NK-92 (cell line): ENCODE data around the gene NSMF.
A peak's percentile ranks its signal among the peaks of the same experiment; 100 is the strongest.

Experiments
- DNase-seq: peaks from one replicate; lab custom pipeline; 2025; ENCODE audit not compliant: unreplicated experiment; lab: John Stamatoyannopoulos, UW

NSMF gene, protein sequence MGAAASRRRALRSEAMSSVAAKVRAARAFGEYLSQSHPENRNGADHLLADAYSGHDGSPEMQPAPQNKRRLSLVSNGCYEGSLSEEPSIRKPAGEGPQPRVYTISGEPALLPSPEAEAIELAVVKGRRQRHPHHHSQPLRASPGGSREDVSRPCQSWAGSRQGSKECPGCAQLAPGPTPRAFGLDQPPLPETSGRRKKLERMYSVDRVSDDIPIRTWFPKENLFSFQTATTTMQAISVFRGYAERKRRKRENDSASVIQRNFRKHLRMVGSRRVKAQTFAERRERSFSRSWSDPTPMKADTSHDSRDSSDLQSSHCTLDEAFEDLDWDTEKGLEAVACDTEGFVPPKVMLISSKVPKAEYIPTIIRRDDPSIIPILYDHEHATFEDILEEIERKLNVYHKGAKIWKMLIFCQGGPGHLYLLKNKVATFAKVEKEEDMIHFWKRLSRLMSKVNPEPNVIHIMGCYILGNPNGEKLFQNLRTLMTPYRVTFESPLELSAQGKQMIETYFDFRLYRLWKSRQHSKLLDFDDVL

DNA sequence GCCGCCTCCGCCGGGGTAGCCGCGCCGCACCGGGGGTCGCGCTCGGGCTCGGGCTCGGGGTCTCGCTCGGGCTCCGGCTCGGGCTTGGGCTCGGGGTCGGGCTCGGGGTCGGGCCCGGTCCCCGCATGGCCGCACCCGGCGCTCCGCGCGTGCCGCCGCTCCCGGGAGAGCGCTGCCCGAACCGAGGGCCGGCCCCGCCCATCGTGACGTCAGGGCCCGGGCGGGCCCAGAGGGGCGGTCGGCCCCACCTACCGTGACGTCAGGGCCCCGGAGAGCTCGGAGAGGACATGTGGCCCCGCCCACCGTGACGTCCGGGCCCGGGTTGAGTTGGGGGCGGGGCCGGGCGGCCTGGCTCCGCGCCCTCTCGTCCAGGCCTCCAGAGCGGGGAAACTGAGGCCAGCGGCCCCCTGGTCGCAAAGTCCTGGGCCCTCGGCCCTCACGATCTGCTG, at the start of gene NSMF:
NSMF (minus strand) TSS at position 183 of the 449 bp plus-strand sequence. CDS start 232 bp downstream, outside the sequence.
- DNase-seq: peak; percentile 27

DNA sequence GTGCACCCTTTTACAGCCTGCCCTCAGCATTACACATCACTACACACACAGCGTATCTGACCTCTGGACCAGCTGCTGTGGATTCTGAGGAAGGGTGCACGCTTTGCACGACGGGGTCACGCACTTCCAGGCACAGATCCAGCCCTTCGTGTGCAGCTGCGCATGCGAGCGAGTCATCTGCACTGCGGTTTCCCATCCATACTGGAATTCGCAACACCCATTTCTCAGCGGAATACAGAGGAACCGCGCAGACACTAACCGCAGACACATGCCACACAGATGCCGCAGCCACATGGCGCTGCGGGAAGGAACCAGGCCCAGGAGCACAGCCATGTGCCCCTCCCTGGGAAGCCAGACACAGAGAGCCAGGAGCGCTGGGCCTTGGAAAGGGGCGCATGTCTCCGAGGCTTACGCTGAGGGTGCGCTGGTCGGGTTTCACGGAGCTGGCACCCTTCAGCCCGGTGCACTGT, 47.6 kb upstream of the NSMF start:
- DNase-seq: no peak

DNA sequence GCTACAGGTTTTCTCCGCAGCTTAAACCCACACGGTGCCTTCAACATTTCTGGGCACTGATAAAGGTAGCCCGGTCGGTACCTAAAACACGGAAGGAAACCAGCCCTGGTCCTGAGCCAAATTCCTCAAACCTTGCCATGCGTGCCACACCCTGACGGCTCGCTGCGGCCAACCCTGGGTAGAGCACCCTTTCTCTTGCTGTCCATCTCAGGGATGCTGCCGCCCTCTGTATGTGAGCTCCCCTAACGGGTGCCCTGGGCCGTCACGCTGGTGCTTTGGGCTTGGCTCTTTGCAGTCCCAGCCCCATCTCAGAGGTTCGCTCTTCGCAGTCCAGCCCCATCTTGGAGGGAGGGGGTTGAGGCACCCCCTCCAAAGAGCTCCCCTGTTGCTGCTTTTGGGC, 47.1 kb upstream of the NSMF start:
- DNase-seq: no peak

DNA sequence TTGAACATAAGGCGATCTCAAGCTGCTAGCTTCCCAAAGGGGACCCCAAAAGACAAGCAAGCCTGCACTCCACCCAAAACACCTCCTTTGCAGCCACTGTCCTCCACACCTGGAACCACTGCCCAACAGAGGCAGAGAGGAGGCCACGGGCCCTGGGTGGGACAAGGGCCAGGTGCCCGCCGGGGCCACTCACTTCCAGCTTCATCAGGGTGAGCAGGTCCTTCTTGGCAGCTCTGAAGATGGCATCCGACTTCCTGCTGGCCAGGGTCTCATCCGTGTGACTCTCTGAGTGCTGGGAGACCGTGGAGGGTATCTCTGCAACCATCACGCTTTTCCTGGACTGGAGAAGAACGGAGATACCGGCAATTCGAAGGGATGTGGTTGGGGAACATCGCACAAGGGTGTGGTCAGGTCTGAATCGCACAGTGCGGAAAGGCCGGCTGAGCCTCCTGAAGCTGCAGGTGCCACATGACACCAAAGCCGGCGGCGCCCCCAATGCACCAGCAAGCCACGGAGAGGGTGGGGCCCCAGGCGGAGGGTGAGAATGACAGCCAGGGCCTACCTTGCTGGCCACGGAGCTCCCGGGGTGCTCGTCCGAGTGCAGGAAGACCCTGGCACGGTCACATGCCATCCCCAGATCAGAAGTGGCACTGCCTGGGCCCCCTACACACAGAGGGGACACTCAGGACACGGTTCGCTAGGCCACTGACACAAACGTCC, 46.4 kb upstream of the NSMF start:
- DNase-seq: no peak

DNA sequence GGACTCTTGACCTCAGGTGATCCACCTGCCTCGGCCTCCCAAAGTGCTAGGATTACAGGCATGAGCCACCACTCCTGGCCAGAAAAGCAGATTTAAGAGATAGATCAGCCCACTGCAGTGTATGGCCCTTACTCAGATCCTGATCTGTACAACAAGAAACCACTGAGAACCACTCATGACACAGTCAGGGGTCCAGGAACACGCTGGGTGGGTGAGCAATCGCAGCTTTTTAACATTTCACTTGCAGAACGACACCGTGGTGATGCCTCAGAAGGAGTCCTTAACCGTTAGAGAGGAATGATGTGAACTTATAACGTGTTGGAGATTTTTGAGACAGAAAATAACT, 45.3 kb upstream of the NSMF start:
- DNase-seq: no peak

DNA sequence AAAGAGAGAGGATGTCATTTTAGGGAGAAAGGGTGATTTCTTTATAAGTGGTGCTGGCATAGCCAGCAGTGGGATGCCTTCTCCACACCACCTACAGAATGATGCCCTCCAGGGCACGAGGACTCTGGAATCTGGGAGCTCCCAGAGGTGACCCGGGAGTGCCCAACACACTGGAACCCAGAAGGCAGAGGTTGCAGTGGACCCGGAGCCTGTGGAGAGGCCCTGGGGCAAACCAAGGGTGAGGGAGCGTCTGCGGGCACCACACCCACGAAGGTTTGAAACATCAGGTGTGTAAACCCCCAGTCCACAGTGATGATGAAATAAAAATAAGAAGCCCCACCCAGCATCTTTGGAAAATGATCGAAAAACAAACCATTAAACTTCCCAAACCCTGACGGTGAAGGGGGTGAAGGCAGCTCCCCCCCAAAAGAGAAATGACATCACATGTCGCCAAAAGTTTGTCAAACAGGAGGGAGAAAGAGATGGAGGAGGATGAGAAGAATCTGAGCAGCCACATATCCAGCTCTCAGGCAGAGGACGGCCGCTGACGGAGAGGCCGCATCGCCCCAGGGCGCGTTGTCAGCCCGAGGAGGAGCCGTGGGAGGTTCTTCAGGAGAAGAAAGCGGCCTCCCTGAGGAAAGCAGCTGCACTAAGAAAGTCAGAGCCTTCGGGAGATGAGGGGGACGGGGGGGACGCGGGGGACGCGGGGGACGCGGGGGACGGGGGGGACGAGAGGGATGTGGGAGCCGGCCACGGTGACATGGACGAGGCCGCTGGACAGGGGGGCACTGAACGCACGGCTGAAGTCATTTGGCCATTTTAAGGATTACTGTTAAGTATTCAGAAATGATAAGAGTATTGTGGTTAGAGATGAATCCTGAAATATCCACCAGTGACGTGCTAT, 43.1 kb upstream of the NSMF start:
- no peak for DNase-seq

DNA sequence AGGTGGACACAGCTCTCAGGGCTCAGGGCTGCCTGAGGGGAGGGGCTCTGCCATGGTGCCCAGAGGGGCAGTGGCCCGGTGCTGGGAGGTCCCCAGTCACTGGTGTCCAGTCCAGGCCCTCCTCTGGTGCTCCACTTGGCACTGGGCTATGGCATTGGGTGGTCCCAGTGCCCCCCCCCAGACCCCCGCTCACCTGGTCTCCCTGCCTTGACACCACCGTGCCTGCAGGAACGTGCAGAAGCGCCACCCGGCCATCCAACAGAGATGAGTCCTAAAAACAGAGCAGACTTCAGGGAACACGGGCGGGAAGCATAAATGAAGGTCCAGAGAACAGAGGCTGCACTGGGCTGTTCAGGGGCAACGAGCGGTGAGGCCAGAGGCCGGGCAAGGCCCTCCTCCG, 42.3 kb upstream of the NSMF start:
- no peak for DNase-seq

DNA sequence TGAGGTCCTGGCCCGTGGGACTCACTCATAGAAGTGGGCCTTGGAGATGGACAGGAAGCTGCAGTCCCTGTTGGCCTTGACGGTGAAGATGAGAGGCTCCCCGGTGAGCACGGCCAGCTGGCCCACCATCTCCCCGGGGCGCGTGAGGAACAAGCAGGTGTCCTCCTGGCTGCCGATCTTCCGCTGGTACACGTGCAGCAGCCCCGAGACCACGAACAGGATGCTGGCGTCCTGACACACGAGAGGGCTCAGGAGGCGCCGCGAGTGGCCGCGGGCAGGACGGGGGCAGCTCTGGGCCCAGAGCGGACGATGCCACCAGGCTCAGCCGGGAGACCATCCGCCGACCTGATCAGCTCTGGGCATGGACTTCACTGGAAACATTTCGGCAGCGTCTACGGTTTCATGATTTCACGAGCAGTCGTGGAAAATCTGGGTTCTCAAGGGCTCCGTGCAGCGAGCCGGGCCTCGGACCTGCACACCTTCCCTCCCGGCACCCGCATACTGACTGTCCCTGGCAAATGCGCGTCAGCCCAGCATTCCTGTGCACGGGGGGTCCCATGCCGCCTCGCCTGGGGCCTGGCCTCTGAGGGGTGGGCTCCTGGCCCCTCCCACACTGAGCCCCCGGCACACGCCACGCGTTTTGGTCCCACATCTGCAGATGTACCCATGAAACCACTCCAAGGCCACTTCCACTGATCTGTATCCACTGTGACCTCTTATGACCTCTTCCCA, 41.7 kb upstream of the NSMF start:
- no peak for DNase-seq

DNA sequence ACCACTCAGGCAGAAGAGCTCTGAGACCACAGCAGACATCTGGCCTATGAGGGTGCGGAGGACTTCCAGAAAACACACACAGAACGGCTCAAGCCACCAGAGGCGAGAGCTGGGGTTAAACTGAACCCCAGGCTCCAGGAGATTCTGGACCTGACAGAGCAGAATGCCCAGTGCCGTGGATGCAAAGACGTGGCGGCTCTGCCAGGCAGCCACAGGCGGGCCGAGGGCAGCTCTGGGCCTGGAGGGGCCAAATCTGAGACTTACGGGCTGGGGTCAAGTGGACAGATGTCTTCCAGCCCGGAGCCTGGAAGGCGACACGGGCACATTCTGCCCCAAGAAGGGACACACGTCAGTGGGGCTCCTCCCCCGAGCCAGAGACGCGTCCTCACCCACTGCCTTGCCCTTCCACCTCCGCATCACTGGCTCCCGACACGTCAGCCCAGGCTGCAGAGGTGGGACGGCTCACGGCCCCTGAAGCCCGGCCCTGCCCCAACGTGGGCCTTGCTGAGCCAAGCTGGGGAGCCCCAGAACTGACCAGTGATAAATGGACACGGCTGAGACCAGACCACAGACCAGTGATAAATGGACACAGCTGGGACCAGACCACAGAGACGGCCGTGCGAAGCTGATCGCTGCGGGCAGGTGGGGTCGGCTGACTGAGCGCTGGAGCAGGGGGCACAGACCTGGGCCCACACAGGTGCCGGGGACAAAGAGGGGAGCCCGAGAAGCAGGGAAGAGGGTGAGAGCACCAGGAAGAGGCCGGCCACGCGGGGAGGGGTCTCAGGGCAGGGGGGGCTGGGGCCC, 40.9 kb upstream of the NSMF start:
- no peak for DNase-seq

DNA sequence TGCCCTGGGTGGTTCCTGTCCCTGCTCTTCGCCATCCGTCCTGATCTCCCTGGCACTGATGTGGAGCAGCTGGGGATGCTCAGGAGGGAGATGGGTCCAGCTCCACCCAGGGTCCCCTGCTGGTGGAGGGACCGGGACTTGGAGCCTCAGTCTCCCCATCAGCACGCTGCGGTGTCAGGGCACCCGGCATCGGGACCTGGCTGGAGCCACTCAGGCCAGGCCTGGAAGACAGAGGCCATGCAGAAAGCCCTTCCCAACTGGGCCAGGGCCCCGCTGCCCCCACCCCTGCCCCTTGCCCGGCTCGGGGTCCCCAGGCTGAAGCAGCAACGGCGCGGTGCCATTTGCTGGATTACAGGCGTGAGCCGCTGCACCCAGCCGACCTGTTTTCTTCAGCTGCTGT, 40.3 kb upstream of the NSMF start:
- DNase-seq: no peak

DNA sequence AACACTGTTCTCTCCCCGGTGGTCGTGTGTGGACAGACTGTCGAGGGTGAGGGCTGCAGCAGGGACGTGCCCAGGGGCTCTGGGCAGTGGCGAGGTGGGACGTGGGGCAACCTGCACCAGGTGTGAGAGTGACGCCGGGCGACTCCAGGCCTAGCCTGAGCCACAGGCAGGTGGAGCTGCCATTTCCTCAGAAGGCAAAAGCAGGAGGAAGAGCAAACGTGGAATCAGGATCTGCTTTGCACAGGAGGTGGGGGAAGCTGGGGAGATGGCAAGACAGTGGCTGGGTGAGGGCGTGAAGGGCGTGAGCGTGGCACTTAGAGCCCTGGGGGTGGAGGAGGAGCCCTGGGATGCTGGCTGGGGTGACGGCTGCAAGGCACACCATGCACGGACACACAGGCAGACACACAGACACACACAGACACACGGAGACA, 39.6 kb upstream of the NSMF start:
- no peak for DNase-seq

DNA sequence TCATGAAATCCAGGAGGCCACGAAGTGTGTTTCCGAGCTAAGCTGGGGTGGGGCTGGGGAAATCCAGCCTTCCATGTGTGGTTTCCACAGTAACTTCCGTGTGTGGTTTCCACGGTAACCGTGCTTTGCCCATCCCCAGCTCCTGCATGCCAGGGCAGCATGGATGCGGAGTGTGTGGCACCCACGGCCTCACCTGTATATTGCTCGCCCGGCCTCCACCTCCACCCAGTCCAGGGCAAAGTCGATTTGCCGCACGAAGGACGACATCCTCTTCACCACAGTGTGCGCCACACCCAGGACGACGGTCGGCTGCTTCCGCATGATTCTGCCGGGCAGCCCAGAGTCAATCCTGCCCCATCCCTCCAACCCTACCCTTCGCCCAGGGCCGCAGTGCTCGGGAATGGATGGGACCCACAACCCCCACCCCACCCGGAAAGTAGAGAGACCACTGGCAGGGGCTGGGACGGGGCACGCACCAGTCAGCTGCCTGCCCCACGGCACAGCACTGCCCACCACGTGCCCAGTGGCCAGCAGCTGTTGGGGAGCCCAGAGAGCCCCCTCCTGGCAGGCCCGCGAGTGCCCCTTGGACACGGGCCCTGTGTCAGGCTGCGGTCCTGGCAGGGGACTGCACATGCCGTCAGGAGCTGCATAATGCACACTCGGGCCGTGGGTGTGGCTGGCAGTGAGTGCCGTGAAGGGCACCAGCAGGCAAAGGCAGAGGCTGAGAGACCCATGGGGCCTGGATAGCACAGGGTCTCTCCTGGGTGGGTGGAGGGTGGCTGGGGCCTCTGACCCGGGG, 39.0 kb upstream of the NSMF start:
- DNase-seq: no peak

DNA sequence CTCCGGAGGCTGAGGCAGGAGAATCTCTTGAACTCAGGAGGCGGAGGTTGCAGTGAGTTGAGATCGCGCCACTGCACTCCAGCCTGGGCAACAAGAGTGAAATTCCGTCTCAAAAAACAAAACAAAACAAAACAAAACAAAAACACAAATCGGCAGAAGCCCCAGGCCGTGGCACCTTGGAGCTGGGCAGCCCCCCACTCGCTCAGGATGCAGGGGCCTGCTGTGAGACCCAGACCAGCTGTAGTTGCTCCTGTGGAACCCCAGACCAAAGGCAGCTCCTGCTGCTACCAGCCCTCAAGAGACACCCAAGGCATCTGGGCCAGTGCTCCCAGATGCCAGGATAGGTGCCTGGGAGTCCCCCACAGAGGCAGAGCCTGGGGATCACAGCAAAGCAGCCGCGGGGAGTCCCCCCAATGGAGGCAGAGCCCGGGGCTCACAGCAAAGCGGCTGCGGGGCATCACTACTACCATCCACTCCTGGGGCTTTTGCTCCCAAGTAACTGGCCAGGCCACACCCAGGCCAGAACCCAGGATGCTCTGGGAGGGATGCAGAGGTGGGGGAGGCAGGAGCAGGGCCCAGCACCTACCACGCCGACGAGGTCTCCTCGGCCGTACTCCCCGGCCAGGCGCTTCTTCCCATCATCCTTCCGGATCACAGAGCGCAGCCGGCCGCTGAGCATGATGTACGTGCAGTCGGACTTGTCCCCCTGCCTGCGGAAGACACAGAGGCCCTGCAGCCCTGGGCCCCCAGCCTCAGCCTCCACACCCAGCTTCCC, 37.7 kb upstream of the NSMF start:
- DNase-seq: no peak

DNA sequence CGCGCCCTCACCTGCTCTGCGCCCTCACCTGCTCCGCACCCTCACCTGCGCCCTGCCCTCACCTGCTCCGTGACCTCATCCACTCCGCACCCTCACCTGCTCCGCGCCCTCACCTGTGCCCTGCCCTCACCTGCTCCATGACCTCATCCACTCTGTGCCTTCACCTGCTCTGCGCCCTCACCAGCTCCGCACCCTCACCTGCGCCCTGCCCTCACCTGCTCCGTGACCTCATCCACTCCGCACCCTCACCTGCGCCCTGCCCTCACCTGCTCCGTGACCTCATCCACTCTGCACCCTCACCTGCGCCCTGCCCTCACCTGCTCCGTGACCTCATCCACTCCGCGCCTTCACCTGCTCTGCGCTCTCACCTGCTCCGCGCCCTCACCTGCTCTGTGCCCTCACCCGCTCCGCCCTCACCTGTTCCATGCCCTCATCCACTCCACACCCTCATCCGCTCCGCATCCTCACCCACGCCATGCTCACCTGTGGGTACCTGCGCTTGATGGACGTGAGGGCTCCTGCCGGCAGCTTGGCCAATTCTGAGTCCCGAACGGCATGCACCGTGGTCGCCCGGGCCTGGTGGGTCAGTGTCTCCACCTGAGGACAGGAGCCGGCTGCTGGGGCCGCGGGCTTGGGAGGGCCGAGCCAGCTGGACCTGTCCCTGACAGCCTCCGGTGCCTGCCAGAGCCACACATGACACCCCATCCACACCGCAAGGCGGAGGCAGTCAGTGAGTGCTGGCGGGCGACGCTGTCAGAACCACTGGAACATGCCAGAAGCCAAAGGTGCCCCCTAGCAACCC, 35.6 kb upstream of the NSMF start:
- no peak for DNase-seq

DNA sequence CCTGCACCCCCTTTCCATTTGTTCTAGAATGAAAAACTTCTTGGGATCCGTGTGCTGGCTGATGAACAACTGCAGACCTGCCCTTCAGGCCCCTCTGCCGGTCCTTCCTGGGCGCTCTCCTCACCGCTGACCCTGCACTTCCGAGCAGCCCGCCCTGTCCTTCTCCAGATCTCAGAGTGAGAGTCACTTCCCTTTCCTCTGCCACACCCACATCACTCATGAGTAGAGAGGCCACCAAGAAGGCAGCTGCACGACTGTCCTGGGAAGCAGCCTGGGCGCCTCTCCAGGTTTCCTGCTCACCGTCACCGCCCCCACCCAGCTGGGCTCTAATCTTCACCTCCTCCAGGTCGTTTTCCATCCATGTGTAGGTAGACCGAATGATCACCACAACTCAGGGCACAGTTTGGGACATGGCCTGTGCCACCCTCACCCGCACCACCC, 35.0 kb upstream of the NSMF start:
- DNase-seq: no peak

DNA sequence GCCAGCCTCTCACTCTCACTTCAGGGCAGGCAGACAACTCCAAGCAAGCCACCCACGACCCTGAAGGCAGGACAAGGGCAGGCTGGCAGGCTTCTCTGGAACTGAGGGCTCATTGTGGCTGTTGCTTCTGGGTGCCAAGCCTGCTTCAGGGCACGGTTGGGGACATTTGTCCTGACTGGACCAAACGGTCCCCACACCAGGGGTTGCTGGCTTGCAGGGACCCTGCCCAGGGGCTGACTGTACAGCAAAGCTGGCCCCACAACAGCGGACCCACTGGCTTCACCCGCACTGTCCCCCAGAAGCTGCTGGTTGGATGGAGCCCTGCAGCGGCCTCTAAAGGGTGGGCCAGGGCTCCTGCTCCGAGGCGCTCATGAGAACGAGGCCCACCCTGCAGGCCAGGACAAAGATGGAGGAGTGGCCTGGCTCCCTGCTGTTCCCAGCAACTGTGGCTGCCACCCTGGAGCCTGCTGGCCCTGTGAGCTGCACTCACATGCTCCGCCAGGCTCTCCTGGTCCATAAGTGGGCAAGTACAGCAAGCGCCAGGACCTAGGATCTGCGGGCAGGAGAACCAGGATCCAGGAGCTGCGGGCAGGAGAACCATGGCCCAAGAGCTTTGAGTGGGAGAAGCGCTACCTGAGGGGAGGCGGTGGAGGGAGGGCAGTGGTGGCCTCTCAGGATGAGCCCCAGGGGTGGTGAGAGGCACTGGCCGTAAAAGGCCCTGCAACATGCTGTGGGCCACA, 34.4 kb upstream of the NSMF start:
- no peak for DNase-seq
